Endodermal cell (in vitro differentiated cells): ENCODE measurements around the gene EPB41L3. TPM values are rescaled to one million over a fixed set of nuclear protein-coding genes. Genes with fewer than 3 reads are reported as not detected.

Source experiments
- DNase-seq: peaks from one replicate; pipeline ENCODE4 v3.0.0-alpha.2; 2017
- H3K27ac ChIP-seq: 2 replicates; pipeline ENCODE4 v1.5.1; 2013; ENCODE audit warnings: mild to moderate bottlenecking, low read depth, low read length, moderate library complexity
- H3K27me3 ChIP-seq: 2 replicates; pipeline ENCODE4 v1.6.1; 2013; ENCODE audit warnings: mild to moderate bottlenecking, low read length, moderate library complexity; ENCODE audit not compliant: insufficient read depth, control insufficient read depth, poor library complexity, severe bottlenecking
- H3K36me3 ChIP-seq: 2 replicates; pipeline ENCODE4 v1.7.0; 2013; ENCODE audit warnings: mild to moderate bottlenecking, low read length, moderate library complexity; ENCODE audit not compliant: control insufficient read depth, insufficient read depth
- H3K4me1 ChIP-seq: one replicate; pipeline ENCODE4 v1.7.0; 2013; ENCODE audit warnings: low read length; ENCODE audit not compliant: control insufficient read depth, insufficient read depth
- H3K4me3 ChIP-seq: 2 replicates; pipeline ENCODE4 v1.5.1; 2013; ENCODE audit warnings: mild to moderate bottlenecking, low read length, moderate library complexity
- H3K9ac ChIP-seq: 2 replicates; pipeline ENCODE4 v1.6.1; 2013; ENCODE audit warnings: mild to moderate bottlenecking, low read length, moderate library complexity; ENCODE audit not compliant: poor library complexity, severe bottlenecking; ENCODE audit errors: extremely low read depth
- H3K9me3 ChIP-seq: 2 replicates; pipeline ENCODE4 v1.6.1; 2013; ENCODE audit warnings: mild to moderate bottlenecking, low read length, moderate library complexity; ENCODE audit not compliant: control insufficient read depth
- H3K27ac Mint-ChIP-seq: 2 replicates; pipeline ENCODE4 v1.8.0; 2020; ENCODE audit warnings: mixed read lengths
- H3K27me3 Mint-ChIP-seq: 2 replicates; pipeline ENCODE4 v1.8.0; 2021; ENCODE audit warnings: mild to moderate bottlenecking, mixed read lengths; ENCODE audit not compliant: insufficient read depth
- H3K36me3 Mint-ChIP-seq: 2 replicates; pipeline ENCODE4 v1.8.0; 2020; ENCODE audit warnings: low read depth, mixed read lengths
- H3K4me1 Mint-ChIP-seq: 2 replicates; pipeline ENCODE4 v1.8.0; 2020; ENCODE audit warnings: mixed read lengths
- H3K4me3 Mint-ChIP-seq: 2 replicates; pipeline ENCODE4 v1.8.0; 2020; ENCODE audit warnings: mild to moderate bottlenecking, moderate library complexity, mixed read lengths
- H3K9me3 Mint-ChIP-seq: 2 replicates; pipeline ENCODE4 v1.8.0; 2020; ENCODE audit warnings: mild to moderate bottlenecking, mixed read lengths
- CTCF ChIP-seq: fragments of 200-600 bp; sonication (generic); conservative IDR thresholded peaks from 2 replicates; pipeline ENCODE4 v1.5.0; 2021; ENCODE audit warnings: antibody characterized with exemption, mild to moderate bottlenecking
- WGBS, 2 experiments: methylation state at CpG; one replicate each; pipeline versions ENCODE4 v1.1.5 to v1.1.7; 2013; ENCODE audit warnings: missing lambda C conversion rate in 2 of 2, mixed read lengths in 1 of 2; ENCODE audit not compliant: insufficient coverage in 1 of 2, insufficient read length in 1 of 2; 5-methylcytosine and 5-hydroxymethylcytosine counted together
- total RNA-seq, 2 donors: library from RNA; stranded (reverse); fragmentation: NEBNext Ultra II Directional in 1 of 2; extraction: Animal tissue kit (Norgen Biotek cat#: 25700) in 1 of 2; gene quantifications; 2 replicates in 1 of 2; 3 replicates in 1 of 2; pipeline ENCODE4 v1.2.1, GENCODE V29; 2021

EPB41L3 gene
- total RNA-seq, 2 donors from 2014 or later: 49.3 to 51.6 TPM

GRCh38 chr18:5420906-5421305 lies 122.9 kb downstream of the EPB41L3 start:
- Mint-ChIP-seq H3K4me3 (no peak overlapping the region), H3K27ac (no peak overlapping the region), H3K36me3 (peaks cover 13% of the 10 kb centered on the region), H3K4me1 (no peaks in the 10 kb centered on the region), H3K9me3 (no peaks in the 10 kb centered on the region), H3K27me3 (no peaks in the 10 kb centered on the region)
- WGBS, 2 experiments: 90 to 100% methylated on average over 2 to 3 of the region's 3 CpGs
- Histone ChIP-seq H3K27ac (no peak overlapping the region), H3K4me3 (no peak overlapping the region), H3K36me3 (peaks cover 20% of the 10 kb centered on the region), H3K27me3 (no peaks in the 10 kb centered on the region), H3K4me1 (no peaks in the 10 kb centered on the region), H3K9me3 (no peaks in the 10 kb centered on the region), H3K9ac (no peak overlapping the region)
- no peak for DNase-seq
- no peak for TF ChIP-seq CTCF

GRCh38 chr18:5419601-5420000 lies 124.2 kb downstream of the EPB41L3 start:
- no peak for TF ChIP-seq CTCF
- Histone ChIP-seq H3K4me1 (no peaks in the 10 kb centered on the region), H3K9ac (no peak overlapping the region), H3K27ac (no peak overlapping the region), H3K27me3 (no peaks in the 10 kb centered on the region), H3K9me3 (no peaks in the 10 kb centered on the region), H3K36me3 (peaks cover 20% of the 10 kb centered on the region), H3K4me3 (no peak overlapping the region)
- H3K27ac Mint-ChIP-seq: no peak overlapping the region
- DNase-seq: no peak
- no peak overlapping the region for H3K4me3 Mint-ChIP-seq
- H3K4me1 Mint-ChIP-seq: no peaks in the 10 kb centered on the region
- H3K9me3 Mint-ChIP-seq: no peaks in the 10 kb centered on the region
- WGBS, 2 experiments: 91 to 96% methylated on average over 7 to 9 of the region's 9 CpGs
- peaks cover 13% of the 10 kb centered on the region for H3K36me3 Mint-ChIP-seq
- no peaks in the 10 kb centered on the region for H3K27me3 Mint-ChIP-seq

- peaks cover 20% of the 10 kb centered on the region for H3K36me3 ChIP-seq
- H3K27ac ChIP-seq: no peak overlapping the region
- TF ChIP-seq CTCF: no peak
- 98% methylated on average over 2 of the region's 2 CpGs; no CpG with 5 or more reads in 1 of the 2 experiments for WGBS, 2 experiments
- H3K27me3 Mint-ChIP-seq: no peaks in the 10 kb centered on the region
- no peaks in the 10 kb centered on the region for H3K9me3 ChIP-seq
- H3K4me1 Mint-ChIP-seq: peaks cover 2% of the 10 kb centered on the region
- no peaks in the 10 kb centered on the region for H3K9me3 Mint-ChIP-seq
- H3K9ac ChIP-seq: no peak overlapping the region
- H3K4me3 Mint-ChIP-seq: no peak overlapping the region
- no peak overlapping the region for H3K4me3 ChIP-seq
- DNase-seq: no peak
- peaks cover 3% of the 10 kb centered on the region for H3K4me1 ChIP-seq
- H3K27ac Mint-ChIP-seq: no peak overlapping the region
- H3K36me3 Mint-ChIP-seq: peaks cover 13% of the 10 kb centered on the region
- no peaks in the 10 kb centered on the region for H3K27me3 ChIP-seq
Observed at GRCh38 chr18:5419030-5419429, 124.8 kb downstream of the EPB41L3 start.
